Measurements from ENCODE around the gene ACAP2. TPM values are rescaled to one million over a fixed set of nuclear protein-coding genes. Genes with fewer than 3 reads are reported as not detected.
A peak's percentile ranks its signal among the peaks of the same experiment; 100 is the strongest.

ACAP2 gene
- total RNA-seq, 1 donor from 2014 or later: 60.3 TPM

- Histone ChIP-seq H3K36me3 (no peaks in the 10 kb centered on the region), H3K4me1 (peaks cover 26% of the 10 kb centered on the region), H3K27ac (no peak overlapping the region), H3K4me3 (no peak overlapping the region), H3K9me3 (no peaks in the 10 kb centered on the region), H3K27me3 (no peaks in the 10 kb centered on the region)
- DNase-seq (no peak), ATAC-seq (no peak)
- no peak for TF ChIP-seq CTCF (IDR thresholded peaks at IDR 0.05)
- intact Hi-C loops (cut with DNase I): loop anchor here (5.0 to 10.0 kb wide), 2 partner anchors 121 to 574 kb away; no protein-coding TSS in a partner anchor
These were observed 187.0 kb downstream of the ACAP2 start for GRCh38 chr3:195255571-195256501.

GRCh38 chr3:195255176-195255500 lies 187.7 kb downstream of the ACAP2 start:
- intact Hi-C loops (cut with DNase I): loop anchor here (5.0 to 10.0 kb wide), 2 partner anchors 120 to 573 kb away; no protein-coding TSS in a partner anchor
- Histone ChIP-seq H3K4me1 (peaks cover 20% of the 10 kb centered on the region), H3K27me3 (no peaks in the 10 kb centered on the region), H3K4me3 (no peak overlapping the region), H3K36me3 (no peaks in the 10 kb centered on the region), H3K27ac (no peak overlapping the region), H3K9me3 (no peaks in the 10 kb centered on the region)
- no peak for TF ChIP-seq CTCF (IDR thresholded peaks at IDR 0.05)
- no peak for ATAC-seq
- peak; percentile 61 for DNase-seq

- H3K27me3 ChIP-seq: no peaks in the 10 kb centered on the region
- peaks cover 20% of the 10 kb centered on the region for H3K4me1 ChIP-seq
- ATAC-seq (no peak), DNase-seq (no peak)
- intact Hi-C loops (cut with DNase I): loop anchor here (5.0 to 10.0 kb wide), 2 partner anchors 120 to 572 kb away; no protein-coding TSS in a partner anchor
- no peak for TF ChIP-seq CTCF (IDR thresholded peaks at IDR 0.05)
- H3K27ac ChIP-seq: no peak overlapping the region
- H3K9me3 ChIP-seq: no peaks in the 10 kb centered on the region
- no peaks in the 10 kb centered on the region for H3K36me3 ChIP-seq
- no peak overlapping the region for H3K4me3 ChIP-seq
These were observed 188.2 kb downstream of the ACAP2 start for GRCh38 chr3:195254454-195255175.

- Histone ChIP-seq H3K9me3 (no peaks in the 10 kb centered on the region), H3K27me3 (no peaks in the 10 kb centered on the region), H3K4me1 (peaks cover 14% of the 10 kb centered on the region), H3K27ac (no peak overlapping the region), H3K4me3 (no peak overlapping the region), H3K36me3 (no peaks in the 10 kb centered on the region)
- intact Hi-C loops (cut with DNase I): loop anchor here (10.0 kb wide), 1 partner anchor 119 kb away; no protein-coding TSS in a partner anchor
- TF ChIP-seq CTCF (IDR thresholded peaks at IDR 0.05): no peak
- no peak for DNase-seq
- no peak for ATAC-seq
These were observed 188.8 kb downstream of the ACAP2 start for GRCh38 chr3:195253923-195254432.

GRCh38 chr3:195251336-195252065 lies 191.3 kb downstream of the ACAP2 start:
- Histone ChIP-seq H3K27me3 (no peaks in the 10 kb centered on the region), H3K9me3 (no peaks in the 10 kb centered on the region), H3K4me1 (peaks cover 3% of the 10 kb centered on the region), H3K36me3 (no peaks in the 10 kb centered on the region), H3K4me3 (no peak overlapping the region), H3K27ac (no peak overlapping the region)
- no peak for TF ChIP-seq CTCF (IDR thresholded peaks at IDR 0.05)
- ATAC-seq (no peak), DNase-seq (no peak)
- intact Hi-C loops (cut with DNase I): loop anchor here (10.0 kb wide), 1 partner anchor 117 kb away; no protein-coding TSS in a partner anchor
